Measurements from ENCODE around the gene MTUS2.

Gene MTUS2

GRCh38 chr13:29428310-29429181 is 608.4 kb downstream of the MTUS2 start:
- DNase-seq: no peak

GRCh38 chr13:29429286-29429900 is 609.3 kb downstream of the MTUS2 start:
- no peak for DNase-seq

- peak; percentile 50 for DNase-seq
Observed at GRCh38 chr13:29434217-29434945, 614.2 kb downstream of the MTUS2 start.

- peak; percentile 39 for DNase-seq
Observed at GRCh38 chr13:29435125-29435911, 615.2 kb downstream of the MTUS2 start.

GRCh38 chr13:29436291-29436690 is 616.2 kb downstream of the MTUS2 start:
- DNase-seq: peak; percentile 63

GRCh38 chr13:29436721-29437280 is 616.7 kb downstream of the MTUS2 start:
- DNase-seq: no peak

GRCh38 chr13:29438769-29439168 is 618.6 kb downstream of the MTUS2 start:
- no peak for DNase-seq

- no peak for DNase-seq
Observed at GRCh38 chr13:29439601-29440388, 619.7 kb downstream of the MTUS2 start.

- no peak for DNase-seq
Observed at GRCh38 chr13:29441306-29441705, 621.2 kb downstream of the MTUS2 start.

GRCh38 chr13:29446016-29446415 is 625.9 kb downstream of the MTUS2 start:
- no peak for DNase-seq

- DNase-seq: no peak
Observed at GRCh38 chr13:29448174-29448573, 628.0 kb downstream of the MTUS2 start.

- no peak for DNase-seq
Observed at GRCh38 chr13:29449726-29450125, 629.6 kb downstream of the MTUS2 start.

GRCh38 chr13:29451976-29452375 is 631.8 kb downstream of the MTUS2 start:
- DNase-seq: no peak

GRCh38 chr13:29452773-29453616 is 632.9 kb downstream of the MTUS2 start:
- no peak for DNase-seq

GRCh38 chr13:29453617-29454011 is 633.5 kb downstream of the MTUS2 start:
- no peak for DNase-seq

- no peak for DNase-seq
Observed at GRCh38 chr13:29454931-29455481, 634.9 kb downstream of the MTUS2 start.

- DNase-seq: no peak
Observed at GRCh38 chr13:29456419-29456818, 636.3 kb downstream of the MTUS2 start.

GRCh38 chr13:29457299-29457698 is 637.2 kb downstream of the MTUS2 start:
- peak; percentile 89 for DNase-seq

GRCh38 chr13:29458419-29458818 is 638.3 kb downstream of the MTUS2 start:
- no peak for DNase-seq

GRCh38 chr13:29459813-29460355 is 639.7 kb downstream of the MTUS2 start:
- DNase-seq: no peak
